Mesothelial cell of epicardium (in vitro differentiated cells): ENCODE measurements around the gene TAGLN. TPM values are rescaled to one million over a fixed set of nuclear protein-coding genes. Genes with fewer than 3 reads are reported as not detected.
A peak's percentile ranks its signal among the peaks of the same experiment; 100 is the strongest.

Experiments
- DNase-seq, 2 experiments: peaks; one replicate each; pipeline ENCODE4 v3.0.0; 2021; ENCODE audit warnings: low spot score in 2 of 2; ENCODE audit not compliant: unreplicated experiment in 2 of 2
- H3K27ac Mint-ChIP-seq: 2 replicates; pipeline ENCODE4 v1.8.0; 2021; ENCODE audit warnings: mixed read lengths
- H3K27me3 Mint-ChIP-seq: 2 replicates; pipeline ENCODE4 v1.8.0; 2021; ENCODE audit warnings: low read depth, mixed read lengths
- H3K36me3 Mint-ChIP-seq: 2 replicates; pipeline ENCODE4 v1.8.0; 2021; ENCODE audit warnings: mixed read lengths
- H3K4me1 Mint-ChIP-seq: 2 replicates; pipeline ENCODE4 v1.8.0; 2021; ENCODE audit warnings: mixed read lengths
- H3K4me3 Mint-ChIP-seq: 2 replicates; pipeline ENCODE4 v1.8.0; 2021; ENCODE audit warnings: mild to moderate bottlenecking, moderate library complexity, mixed read lengths
- H3K9me3 Mint-ChIP-seq: 2 replicates; pipeline ENCODE4 v1.8.0; 2021; ENCODE audit warnings: mixed read lengths
- CTCF ChIP-seq: fragments of 200-600 bp; sonication (generic); IDR thresholded peaks from one replicate; pipeline ENCODE4 v1.5.0; 2021; ENCODE audit warnings: antibody characterized with exemption; ENCODE audit not compliant: unreplicated experiment
- total RNA-seq: library from RNA; stranded (reverse); gene quantifications from 3 replicates; pipeline ENCODE4 v1.2.1, GENCODE V29; 2021

The TAGLN gene
- total RNA-seq, 1 donor from 2014 or later, result 197 TPM

GRCh38 chr11:117177534-117178209, 21.5 kb upstream of the TAGLN start:
- Mint-ChIP-seq H3K27me3 (no peaks in the 10 kb centered on the region), H3K4me3 (peak overlapping the region; percentile 91), H3K36me3 (peaks cover under 1% of the 10 kb centered on the region)

GRCh38 chr11:117178210-117179034, 20.7 kb upstream of the TAGLN start, which contains the start of gene SIDT2:
SIDT2 (plus strand) TSS chr11:117178743; CDS start chr11:117179264, 521 bp downstream.
- DNase-seq, result peak; percentile 74 to 87
- TF ChIP-seq CTCF, result no peak
- Mint-ChIP-seq H3K27me3 (no peaks in the 10 kb centered on the region), H3K4me3 (peak within 1 kb of the TSS; percentile 91), H3K9me3 (no peaks in the 10 kb centered on the region), H3K36me3 (peaks cover 3% of the 10 kb centered on the region), H3K4me1 (peaks cover 35% of the 10 kb centered on the region), H3K27ac (peak within 1 kb of the TSS; percentile 97)

More at GRCh38 chr11:117177534-117178209, 21.5 kb upstream of the TAGLN start:
- no peak for DNase-seq
- peak overlapping the region; percentile 97 for H3K27ac Mint-ChIP-seq
- no peaks in the 10 kb centered on the region for H3K9me3 Mint-ChIP-seq
- H3K4me1 Mint-ChIP-seq, result peaks cover 42% of the 10 kb centered on the region
- no peak for TF ChIP-seq CTCF

GRCh38 chr11:117179048-117179999, 19.8 kb upstream of the TAGLN start:
- TF ChIP-seq CTCF, result no peak
- Mint-ChIP-seq H3K27ac (peak overlapping the region; percentile 82), H3K4me1 (peaks cover 39% of the 10 kb centered on the region), H3K4me3 (peak overlapping the region; percentile 91), H3K36me3 (peaks cover 3% of the 10 kb centered on the region), H3K9me3 (no peaks in the 10 kb centered on the region), H3K27me3 (no peaks in the 10 kb centered on the region)
- no peak for DNase-seq

GRCh38 chr11:117180020-117180419, 19.1 kb upstream of the TAGLN start:
- TF ChIP-seq CTCF, result no peak
- Mint-ChIP-seq H3K36me3 (peaks cover 3% of the 10 kb centered on the region), H3K27ac (peak overlapping the region; percentile 82), H3K9me3 (no peaks in the 10 kb centered on the region), H3K27me3 (no peaks in the 10 kb centered on the region), H3K4me1 (peaks cover 39% of the 10 kb centered on the region), H3K4me3 (peak overlapping the region; percentile 91)
- no peak for DNase-seq
